ENCODE data around the gene PDE6D.

DNA sequence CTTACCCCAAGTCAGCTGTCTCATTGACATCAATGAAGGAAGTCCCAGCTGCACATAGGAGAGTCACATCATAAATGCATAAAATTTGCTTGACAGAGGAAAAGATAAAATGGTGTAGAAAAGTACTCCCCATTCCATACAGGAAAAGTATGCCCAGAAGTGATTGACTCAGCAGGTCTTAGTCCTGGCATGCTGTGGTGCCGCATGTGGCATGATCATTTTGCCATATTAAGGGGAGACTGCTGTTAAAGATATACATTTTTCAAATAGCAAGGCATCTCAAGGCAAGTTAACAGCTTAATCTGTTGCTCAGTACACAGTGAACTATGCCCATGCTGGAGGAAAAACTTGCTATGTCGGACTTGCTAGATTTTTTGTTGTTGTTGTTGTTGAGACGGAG lies 13.3 kb upstream of the PDE6D start:
- TF ChIP-seq, protein P1, sequence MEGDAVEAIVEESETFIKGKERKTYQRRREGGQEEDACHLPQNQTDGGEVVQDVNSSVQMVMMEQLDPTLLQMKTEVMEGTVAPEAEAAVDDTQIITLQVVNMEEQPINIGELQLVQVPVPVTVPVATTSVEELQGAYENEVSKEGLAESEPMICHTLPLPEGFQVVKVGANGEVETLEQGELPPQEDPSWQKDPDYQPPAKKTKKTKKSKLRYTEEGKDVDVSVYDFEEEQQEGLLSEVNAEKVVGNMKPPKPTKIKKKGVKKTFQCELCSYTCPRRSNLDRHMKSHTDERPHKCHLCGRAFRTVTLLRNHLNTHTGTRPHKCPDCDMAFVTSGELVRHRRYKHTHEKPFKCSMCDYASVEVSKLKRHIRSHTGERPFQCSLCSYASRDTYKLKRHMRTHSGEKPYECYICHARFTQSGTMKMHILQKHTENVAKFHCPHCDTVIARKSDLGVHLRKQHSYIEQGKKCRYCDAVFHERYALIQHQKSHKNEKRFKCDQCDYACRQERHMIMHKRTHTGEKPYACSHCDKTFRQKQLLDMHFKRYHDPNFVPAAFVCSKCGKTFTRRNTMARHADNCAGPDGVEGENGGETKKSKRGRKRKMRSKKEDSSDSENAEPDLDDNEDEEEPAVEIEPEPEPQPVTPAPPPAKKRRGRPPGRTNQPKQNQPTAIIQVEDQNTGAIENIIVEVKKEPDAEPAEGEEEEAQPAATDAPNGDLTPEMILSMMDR (conservative IDR thresholded peaks at IDR 0.05; ENCODE audit: low read depth, low read length), result no peak
- TF ChIP-seq RAD21 (IDR thresholded peaks at IDR 0.05; ENCODE audit: low read length), result no peak

Data from IMR-90 (cell line).